NT2/D1 (cell line): ENCODE data around the gene DNAI1.

ENCODE experiments used
- DNase-seq: peaks from one replicate; pipeline ENCODE4 v3.0.0-alpha.2; 2011; ENCODE audit warnings: low read depth, low spot score
- H3K27me3 ChIP-seq: 2 replicates; pipeline ENCODE4 v1.6.0; 2011; ENCODE audit warnings: mild to moderate bottlenecking; ENCODE audit not compliant: insufficient read length, insufficient read depth
- H3K36me3 ChIP-seq: 2 replicates; pipeline ENCODE4 v1.6.1; 2011; ENCODE audit warnings: mild to moderate bottlenecking, low read length, mixed read lengths; ENCODE audit not compliant: insufficient read depth, insufficient read length
- H3K4me1 ChIP-seq: 2 replicates; pipeline ENCODE4 v1.5.1; 2011; ENCODE audit not compliant: insufficient read depth, insufficient read length
- H3K4me3 ChIP-seq: 2 replicates; pipeline ENCODE4 v1.5.1; 2011; ENCODE audit warnings: low read depth; ENCODE audit not compliant: insufficient read length
- H3K9ac ChIP-seq: 2 replicates; pipeline ENCODE4 v1.6.0; 2011; ENCODE audit warnings: low read depth; ENCODE audit not compliant: insufficient read length
- H3K9me3 ChIP-seq: 2 replicates; pipeline ENCODE4 v1.5.1; 2011; ENCODE audit warnings: mild to moderate bottlenecking, low read length; ENCODE audit not compliant: insufficient read depth
- SUZ12 ChIP-seq: IDR thresholded peaks from 2 replicates; pipeline ENCODE4 v1.6.1; 2011; ENCODE audit not compliant: insufficient read length, insufficient read depth; ENCODE audit errors: extremely low read depth
- YY1 ChIP-seq: IDR thresholded peaks from 2 replicates; pipeline ENCODE4 v1.6.1; 2011; ENCODE audit not compliant: insufficient read length, insufficient read depth
- ZNF274 ChIP-seq: IDR thresholded peaks from 2 replicates; pipeline ENCODE4 v1.6.1; 2011; ENCODE audit warnings: mild to moderate bottlenecking, low read depth, low read length

DNAI1 gene

GRCh38 chr9:34513567-34514214 lies 55.1 kb downstream of the DNAI1 start:
- H3K4me3 ChIP-seq, result peak overlapping the region; percentile 8
- H3K27me3 ChIP-seq, result no peaks in the 10 kb centered on the region
- DNase-seq, result peak; percentile 85
- peak overlapping the region; percentile 57 for H3K9ac ChIP-seq
- no peaks in the 10 kb centered on the region for H3K36me3 ChIP-seq
- peaks cover 35% of the 10 kb centered on the region for H3K4me1 ChIP-seq
- TF ChIP-seq ZNF274 (no peak), YY1 (no peak), SUZ12 (no peak)
- H3K9me3 ChIP-seq, result no peaks in the 10 kb centered on the region

GRCh38 chr9:34514401-34514800 lies 55.8 kb downstream of the DNAI1 start:
- H3K9me3 ChIP-seq, result no peaks in the 10 kb centered on the region
- H3K9ac ChIP-seq, result peak overlapping the region; percentile 57
- no peak overlapping the region for H3K4me3 ChIP-seq
- TF ChIP-seq YY1 (no peak), ZNF274 (no peak), SUZ12 (no peak)
- H3K36me3 ChIP-seq, result no peaks in the 10 kb centered on the region
- peaks cover 35% of the 10 kb centered on the region for H3K4me1 ChIP-seq
- H3K27me3 ChIP-seq, result no peaks in the 10 kb centered on the region
- DNase-seq, result no peak

GRCh38 chr9:34514816-34515215 lies 56.2 kb downstream of the DNAI1 start:
- DNase-seq, result no peak
- Histone ChIP-seq H3K27me3 (no peaks in the 10 kb centered on the region), H3K4me1 (peaks cover 35% of the 10 kb centered on the region), H3K9ac (no peak overlapping the region), H3K9me3 (no peaks in the 10 kb centered on the region), H3K36me3 (no peaks in the 10 kb centered on the region), H3K4me3 (no peak overlapping the region)
- no peak for TF ChIP-seq YY1
- no peak for TF ChIP-seq ZNF274
- TF ChIP-seq SUZ12, result no peak

- DNase-seq, result no peak
- Histone ChIP-seq H3K9ac (no peak overlapping the region), H3K4me1 (peaks cover 31% of the 10 kb centered on the region), H3K4me3 (no peak overlapping the region), H3K9me3 (no peaks in the 10 kb centered on the region), H3K36me3 (no peaks in the 10 kb centered on the region), H3K27me3 (no peaks in the 10 kb centered on the region)
- TF ChIP-seq SUZ12, result no peak
- TF ChIP-seq YY1, result no peak
- no peak for TF ChIP-seq ZNF274
These were observed 57.4 kb downstream of the DNAI1 start for GRCh38 chr9:34515959-34516358.

- TF ChIP-seq SUZ12 (no peak), YY1 (no peak), ZNF274 (no peak)
- peaks cover 7% of the 10 kb centered on the region for H3K27me3 ChIP-seq
- H3K36me3 ChIP-seq, result no peaks in the 10 kb centered on the region
- no peaks in the 10 kb centered on the region for H3K9me3 ChIP-seq
- no peak overlapping the region for H3K9ac ChIP-seq
- H3K4me1 ChIP-seq, result peaks cover 30% of the 10 kb centered on the region
- H3K4me3 ChIP-seq, result no peak overlapping the region
- no peak for DNase-seq
These were observed 58.6 kb downstream of the DNAI1 start for GRCh38 chr9:34517185-34517584.

GRCh38 chr9:34518110-34518616 lies 59.6 kb downstream of the DNAI1 start:
- Histone ChIP-seq H3K36me3 (no peaks in the 10 kb centered on the region), H3K27me3 (peaks cover 12% of the 10 kb centered on the region), H3K4me1 (peaks cover 21% of the 10 kb centered on the region), H3K9me3 (no peaks in the 10 kb centered on the region), H3K9ac (peak overlapping the region; percentile 3), H3K4me3 (no peak overlapping the region)
- no peak for TF ChIP-seq YY1
- DNase-seq, result no peak

- TF ChIP-seq YY1 (no peak), SUZ12 (no peak), ZNF274 (no peak)
- Histone ChIP-seq H3K36me3 (no peaks in the 10 kb centered on the region), H3K4me3 (no peak overlapping the region), H3K9me3 (no peaks in the 10 kb centered on the region), H3K4me1 (peaks cover 15% of the 10 kb centered on the region), H3K9ac (no peak overlapping the region), H3K27me3 (peaks cover 12% of the 10 kb centered on the region)
- no peak for DNase-seq
These were observed 60.3 kb downstream of the DNAI1 start for GRCh38 chr9:34518896-34519295.
